GM19397 (cell line): ENCODE data around the gene SIK3.
"Not testable (repeated sequence)": the region's sequence is repeated elsewhere in the genome, so short reads cannot be mapped to it uniquely, and the experiment has no call there.

Experiments used
- ATAC-seq: cut with Tn5 transposase; IDR thresholded peaks from one replicate; pipeline ENCODE4 v1.9.1; 2021; ENCODE audit warnings: mild to moderate bottlenecking, moderate library complexity; ENCODE audit not compliant: unreplicated experiment

Gene SIK3

GRCh38 chr11:117098269-117099232 lies at the start of gene SIK3:
Gene SIK3 (minus strand): TSS chr11:117098428. CDS start chr11:117098415, 13 bp downstream.
- ATAC-seq: peak; percentile 86

GRCh38 chr11:117146521-117146920 lies 48.3 kb upstream of the SIK3 start:
- ATAC-seq: no peak

GRCh38 chr11:117145393-117145761 lies 47.1 kb upstream of the SIK3 start:
- no peak for ATAC-seq

GRCh38 chr11:117144477-117145392 lies 46.5 kb upstream of the SIK3 start:
- peak; percentile 50 for ATAC-seq

GRCh38 chr11:117143871-117144476 lies 45.7 kb upstream of the SIK3 start, which contains the start of gene PAFAH1B2:
Gene PAFAH1B2 (plus strand): TSS chr11:117144287. CDS start chr11:117152448, 8,161 bp downstream.
- ATAC-seq: peak; percentile 97

GRCh38 chr11:117143390-117143789 lies 45.2 kb upstream of the SIK3 start:
- no peak for ATAC-seq

- not testable (repeated sequence) for ATAC-seq
Measured at GRCh38 chr11:117137223-117138086, 39.2 kb upstream of the SIK3 start.

GRCh38 chr11:117134979-117135378 lies 36.8 kb upstream of the SIK3 start:
- not testable (repeated sequence) for ATAC-seq

GRCh38 chr11:117134431-117134830 lies 36.2 kb upstream of the SIK3 start:
- no peak for ATAC-seq

GRCh38 chr11:117130879-117131278 lies 32.7 kb upstream of the SIK3 start:
- ATAC-seq: no peak

GRCh38 chr11:117130396-117130795 lies 32.2 kb upstream of the SIK3 start:
- not testable (repeated sequence) for ATAC-seq

- no peak for ATAC-seq
Measured at GRCh38 chr11:117128289-117128688, 30.1 kb upstream of the SIK3 start.

GRCh38 chr11:117127171-117127901 lies 29.1 kb upstream of the SIK3 start:
- no peak for ATAC-seq

- ATAC-seq: no peak
Measured at GRCh38 chr11:117126223-117126965, 28.2 kb upstream of the SIK3 start.

- no peak for ATAC-seq
Measured at GRCh38 chr11:117122556-117122955, 24.3 kb upstream of the SIK3 start.

GRCh38 chr11:117121176-117121575 lies 22.9 kb upstream of the SIK3 start:
- ATAC-seq: no peak

- no peak for ATAC-seq
Measured at GRCh38 chr11:117117681-117118080, 19.5 kb upstream of the SIK3 start.

GRCh38 chr11:117112939-117113338 lies 14.7 kb upstream of the SIK3 start:
- not testable (repeated sequence) for ATAC-seq

- not testable (repeated sequence) for ATAC-seq
Measured at GRCh38 chr11:117112497-117112896, 14.3 kb upstream of the SIK3 start.
